HFFc6 (cell line): Measurements from ENCODE around the gene DBH. TPM values are rescaled to one million over a fixed set of nuclear protein-coding genes. Genes with fewer than 3 reads are reported as not detected.

Source experiments
- DNase-seq: peaks from one replicate; pipeline ENCODE4 v3.0.0-alpha.2; 2018
- H3K27ac Mint-ChIP-seq: 2 replicates; pipeline ENCODE4 v1.8.0; 2020; ENCODE audit warnings: mild to moderate bottlenecking, mixed read lengths
- H3K27me3 Mint-ChIP-seq: 2 replicates; pipeline ENCODE4 v1.8.0; 2021; ENCODE audit warnings: mild to moderate bottlenecking, moderate library complexity, mixed read lengths; ENCODE audit not compliant: insufficient read depth
- H3K36me3 Mint-ChIP-seq: 2 replicates; pipeline ENCODE4 v1.8.0; 2021; ENCODE audit warnings: low read depth, mixed read lengths
- H3K4me1 Mint-ChIP-seq: 2 replicates; pipeline ENCODE4 v1.8.0; 2020; ENCODE audit warnings: low read depth, mixed read lengths
- H3K4me3 Mint-ChIP-seq: 2 replicates; pipeline ENCODE4 v1.8.0; 2020; ENCODE audit warnings: mild to moderate bottlenecking, moderate library complexity, mixed read lengths
- H3K9me3 Mint-ChIP-seq: 2 replicates; pipeline ENCODE4 v1.8.0; 2020; ENCODE audit warnings: mild to moderate bottlenecking, mixed read lengths
- CTCF ChIP-seq: fragments of 200-600 bp; sonication (generic); IDR thresholded peaks from 2 replicates; pipeline ENCODE4 v1.5.0; 2021; ENCODE audit warnings: antibody characterized with exemption, mild to moderate bottlenecking
- total RNA-seq, 6 experiments: library from RNA; stranded (reverse); fragmentation: NEBNext Ultra II Directional; extraction: Animal tissue kit (Norgen Biotek cat#: 25700); gene quantifications; 2 replicates in 1 of 6; 3 replicates in 5 of 6; pipeline ENCODE4 v1.2.3, GENCODE V29; 2021

The DBH gene
- total RNA-seq, 6 experiments from 2014 or later, result not detected

GRCh38 chr9:133702798-133703590 is 66.8 kb downstream of the DBH start:
- no peak overlapping the region for H3K4me3 Mint-ChIP-seq
- no peak overlapping the region for H3K27ac Mint-ChIP-seq
- DNase-seq, result no peak
- H3K27me3 Mint-ChIP-seq, result peaks cover 17% of the 10 kb centered on the region
- H3K4me1 Mint-ChIP-seq, result peaks cover 13% of the 10 kb centered on the region
- H3K36me3 Mint-ChIP-seq, result peaks cover 5% of the 10 kb centered on the region; the same call in 1 of the 2 replicates
- H3K9me3 Mint-ChIP-seq, result no peaks in the 10 kb centered on the region
- TF ChIP-seq CTCF, result no peak

- H3K36me3 Mint-ChIP-seq, result peaks cover 5% of the 10 kb centered on the region; the same call in 1 of the 2 replicates
These were observed 67.6 kb downstream of the DBH start for GRCh38 chr9:133703591-133704399.

GRCh38 chr9:133704711-133705181 is 68.6 kb downstream of the DBH start:
- no peak for DNase-seq
- peaks cover 13% of the 10 kb centered on the region for H3K4me1 Mint-ChIP-seq
- no peaks in the 10 kb centered on the region for H3K9me3 Mint-ChIP-seq
- peaks cover 17% of the 10 kb centered on the region for H3K27me3 Mint-ChIP-seq
- H3K27ac Mint-ChIP-seq, result no peak overlapping the region
- no peak overlapping the region for H3K4me3 Mint-ChIP-seq
- peaks cover under 1% of the 10 kb centered on the region; the same call in 1 of the 2 replicates for H3K36me3 Mint-ChIP-seq
- TF ChIP-seq CTCF, result no peak

More at GRCh38 chr9:133703591-133704399, 67.6 kb downstream of the DBH start:
- H3K27ac Mint-ChIP-seq, result no peak overlapping the region
- TF ChIP-seq CTCF, result no peak
- H3K4me3 Mint-ChIP-seq, result no peak overlapping the region
- H3K4me1 Mint-ChIP-seq, result peaks cover 13% of the 10 kb centered on the region
- peaks cover 15% of the 10 kb centered on the region for H3K27me3 Mint-ChIP-seq
- no peak for DNase-seq
- H3K9me3 Mint-ChIP-seq, result no peaks in the 10 kb centered on the region

- H3K4me1 Mint-ChIP-seq, result peaks cover 13% of the 10 kb centered on the region
- no peak overlapping the region for H3K27ac Mint-ChIP-seq
- no peaks in the 10 kb centered on the region for H3K36me3 Mint-ChIP-seq
- no peak for TF ChIP-seq CTCF
- H3K9me3 Mint-ChIP-seq, result no peaks in the 10 kb centered on the region
- H3K4me3 Mint-ChIP-seq, result no peak overlapping the region
- H3K27me3 Mint-ChIP-seq, result peaks cover 15% of the 10 kb centered on the region
- no peak for DNase-seq
These were observed 69.4 kb downstream of the DBH start for GRCh38 chr9:133705576-133705975.

GRCh38 chr9:133706307-133707050 is 70.3 kb downstream of the DBH start:
- Mint-ChIP-seq H3K36me3 (no peaks in the 10 kb centered on the region), H3K4me3 (no peak overlapping the region), H3K27me3 (peaks cover 15% of the 10 kb centered on the region), H3K9me3 (no peaks in the 10 kb centered on the region), H3K4me1 (peaks cover 13% of the 10 kb centered on the region), H3K27ac (peak overlapping the region; percentile 77; the same call in 1 of the 2 replicates)
- no peak for DNase-seq
- TF ChIP-seq CTCF, result no peak
